TTC549 (cell line): ENCODE results near the gene YY1AP1.
"Not testable (repeated sequence)": the region's sequence is repeated elsewhere in the genome, so short reads cannot be mapped to it uniquely, and the experiment has no call there.

Experiments used
- FAIRE-seq: peaks from 2 replicates; lab custom pipeline; 2012; peaks lifted over from hg19 to GRCh38; lab: Jason Lieb, UNC

The YY1AP1 gene

GRCh38 chr1:155688324-155689080 lies at the start of gene YY1AP1:
YY1AP1 (minus strand) TSS chr1:155688774; CDS start chr1:155680436, 8,338 bp downstream.
- FAIRE-seq: no peak

GRCh38 chr1:155729031-155729898 lies 40.7 kb upstream of the YY1AP1 start:
- FAIRE-seq: peak; percentile 98

- FAIRE-seq: no peak
Observed at GRCh38 chr1:155725142-155725541, 36.6 kb upstream of the YY1AP1 start.

GRCh38 chr1:155719703-155720102 lies 31.1 kb upstream of the YY1AP1 start:
- FAIRE-seq: no peak

GRCh38 chr1:155718524-155719115 lies 30.0 kb upstream of the YY1AP1 start:
- not testable (repeated sequence) for FAIRE-seq

- no peak for FAIRE-seq
Observed at GRCh38 chr1:155717041-155717440, 28.5 kb upstream of the YY1AP1 start.

- no peak for FAIRE-seq
Observed at GRCh38 chr1:155715777-155716176, 27.2 kb upstream of the YY1AP1 start.

- FAIRE-seq: not testable (repeated sequence)
Observed at GRCh38 chr1:155715056-155715455, 26.5 kb upstream of the YY1AP1 start.

GRCh38 chr1:155713075-155713474 lies 24.5 kb upstream of the YY1AP1 start:
- FAIRE-seq: no peak

- FAIRE-seq: not testable (repeated sequence)
Observed at GRCh38 chr1:155712636-155713035, 24.1 kb upstream of the YY1AP1 start.

- not testable (repeated sequence) for FAIRE-seq
Observed at GRCh38 chr1:155711457-155711856, 22.9 kb upstream of the YY1AP1 start.

GRCh38 chr1:155709391-155709790 lies 20.8 kb upstream of the YY1AP1 start:
- no peak for FAIRE-seq

GRCh38 chr1:155706139-155706538 lies 17.6 kb upstream of the YY1AP1 start:
- no peak for FAIRE-seq

- not testable (repeated sequence) for FAIRE-seq
Observed at GRCh38 chr1:155704414-155704813, 15.8 kb upstream of the YY1AP1 start.

- no peak for FAIRE-seq
Observed at GRCh38 chr1:155703216-155703615, 14.6 kb upstream of the YY1AP1 start.

- FAIRE-seq: not testable (repeated sequence)
Observed at GRCh38 chr1:155701675-155702074, 13.1 kb upstream of the YY1AP1 start.

GRCh38 chr1:155699062-155699461 lies 10.5 kb upstream of the YY1AP1 start:
- not testable (repeated sequence) for FAIRE-seq

- FAIRE-seq: no peak
Observed at GRCh38 chr1:155698382-155699038, 9.9 kb upstream of the YY1AP1 start.

GRCh38 chr1:155697616-155698015 lies 9.0 kb upstream of the YY1AP1 start:
- FAIRE-seq: not testable (repeated sequence)

GRCh38 chr1:155697046-155697445 lies 8.5 kb upstream of the YY1AP1 start:
- no peak for FAIRE-seq

- FAIRE-seq: no peak
Observed at GRCh38 chr1:155696524-155696923, 8.0 kb upstream of the YY1AP1 start.

- no peak for FAIRE-seq
Observed at GRCh38 chr1:155695608-155696007, 7.0 kb upstream of the YY1AP1 start.
